OCI-LY3 (cell line): Measurements from ENCODE around the gene PTPRM.

Experiments used
- CTCF ChIP-seq: fragments of 200-600, 300-600 bp; sonication (generic); IDR thresholded peaks from 2 replicates; pipeline ENCODE4 v1.5.1; 2014; ENCODE audit warnings: antibody characterized with exemption, low read length, low read depth
- EZH2phosphoT487 ChIP-seq: fragments of 200-600 bp; shearing (Covaris generic); IDR thresholded peaks from 2 replicates; pipeline ENCODE4 v1.6.1; 2018; ENCODE audit warnings: antibody characterized with exemption, mixed run types, low read depth

- TF ChIP-seq CTCF, result no peak
- TF ChIP-seq EZH2phosphoT487, result no peak
These were observed 472.9 kb downstream of the PTPRM start for GRCh38 chr18:8040021-8040420.
